Smooth muscle cell of the brain vasculature (primary cell): ENCODE results near the gene LRRFIP1.

Experiments
- DNase-seq: peaks from one replicate; pipeline ENCODE4 v3.0.0-alpha.2; 2012; ENCODE audit warnings: low read depth, low spot score

LRRFIP1 gene

GRCh38 chr2:237639052-237639835 lies 11.9 kb downstream of the LRRFIP1 start:
- no peak for DNase-seq

DNA sequence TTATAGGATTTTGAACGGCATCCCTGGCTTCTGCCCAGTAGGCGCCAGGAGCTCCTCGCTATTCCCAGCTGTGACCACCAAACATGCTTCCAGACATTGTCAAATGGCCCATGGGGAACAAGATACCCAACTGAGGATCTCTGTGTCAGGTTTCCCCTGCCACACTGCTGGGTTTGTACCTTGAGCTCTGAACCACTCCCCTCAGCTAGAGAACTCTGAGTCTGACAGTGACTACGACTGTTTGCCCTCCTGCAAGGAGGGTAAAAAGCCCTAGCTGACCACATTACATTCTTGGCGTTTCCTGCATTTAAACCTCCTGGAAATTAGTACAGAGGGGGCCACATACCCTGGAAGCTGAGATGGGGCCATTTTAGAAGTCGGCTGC lies 12.4 kb downstream of the LRRFIP1 start:
- DNase-seq = no peak

DNA sequence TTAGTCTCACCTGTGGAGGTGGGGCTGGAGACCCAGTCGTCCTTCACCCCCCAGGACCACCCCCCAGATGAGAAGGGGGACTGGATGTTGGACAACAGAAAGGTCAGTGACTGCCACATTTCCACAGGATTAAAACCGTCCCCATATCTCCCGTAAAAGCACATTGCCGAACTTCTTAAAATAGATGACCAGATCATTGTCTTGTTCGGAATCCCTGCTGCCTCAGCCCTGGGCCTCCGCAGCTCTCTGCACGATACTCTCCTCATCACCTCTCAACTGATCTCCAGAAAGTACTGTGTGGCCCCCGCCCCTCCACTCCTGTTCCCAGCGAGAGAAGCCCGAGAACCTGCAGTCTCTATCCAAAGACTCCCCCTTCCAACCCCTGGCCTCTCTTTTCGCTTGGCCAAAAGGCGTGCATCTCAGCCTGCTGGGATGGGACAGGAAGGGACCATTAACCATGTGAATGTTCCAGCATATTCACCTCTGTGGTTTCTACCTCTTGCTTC lies 13.2 kb downstream of the LRRFIP1 start:
- no peak for DNase-seq

- DNase-seq = no peak
Measured at GRCh38 chr2:237642038-237642734, 14.8 kb downstream of the LRRFIP1 start.

DNA sequence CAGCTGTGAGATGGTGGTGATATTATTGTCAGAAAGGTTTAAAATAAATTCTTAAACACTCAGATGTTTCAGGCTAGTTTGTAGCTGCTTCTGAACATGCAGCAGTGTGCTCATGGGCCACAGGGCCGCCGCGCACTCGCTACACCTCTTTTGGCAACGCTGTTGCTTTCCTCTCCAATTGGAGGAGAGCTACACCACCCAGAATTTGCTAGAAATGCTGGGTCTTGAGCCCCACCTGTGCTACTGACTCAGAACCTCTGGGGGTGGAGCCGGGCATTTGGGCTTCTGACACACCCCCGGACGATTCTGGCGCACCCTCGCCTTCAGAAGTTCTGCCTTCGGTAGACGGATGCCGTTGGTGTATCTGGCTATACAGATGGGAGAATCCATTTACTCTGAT lies 15.7 kb downstream of the LRRFIP1 start:
- no peak for DNase-seq

DNA sequence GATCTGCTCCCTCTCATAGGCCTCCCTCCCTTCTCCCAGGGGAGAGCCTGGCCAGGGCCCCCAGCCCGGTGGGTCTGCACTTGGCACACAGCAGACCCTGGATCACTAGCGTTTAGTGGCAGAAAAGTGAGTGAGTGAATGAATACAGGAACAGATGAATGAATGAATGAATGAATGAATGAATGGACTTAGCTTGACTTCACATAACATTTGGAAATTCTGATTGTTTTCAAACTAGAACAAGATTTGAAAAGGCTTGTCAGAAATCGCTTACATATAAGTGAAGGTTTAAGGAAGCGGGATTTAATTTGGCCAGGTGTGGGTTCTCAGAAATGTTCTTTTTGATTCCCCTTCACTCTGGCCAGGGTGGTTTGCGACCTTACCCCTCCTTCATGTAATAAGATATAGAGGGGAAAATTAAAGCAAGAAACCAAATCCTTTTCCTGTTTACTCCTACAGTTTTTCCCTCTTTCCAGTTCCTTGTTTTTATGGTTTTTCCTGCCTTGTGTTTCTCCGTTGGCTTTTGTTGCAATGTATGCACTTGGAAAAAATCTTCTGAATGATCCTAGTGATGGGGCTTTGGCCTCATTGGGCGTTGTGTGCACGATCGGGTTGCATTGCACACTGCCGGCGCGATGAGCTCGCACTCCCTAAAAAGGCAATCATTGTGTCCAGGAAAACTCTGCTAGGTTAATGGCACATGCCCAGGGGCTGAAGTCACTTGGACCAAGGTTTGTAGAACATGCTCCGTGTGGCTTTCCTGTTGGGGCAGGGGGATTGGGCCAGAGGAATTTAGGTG lies 16.4 kb downstream of the LRRFIP1 start:
- no peak for DNase-seq

DNA sequence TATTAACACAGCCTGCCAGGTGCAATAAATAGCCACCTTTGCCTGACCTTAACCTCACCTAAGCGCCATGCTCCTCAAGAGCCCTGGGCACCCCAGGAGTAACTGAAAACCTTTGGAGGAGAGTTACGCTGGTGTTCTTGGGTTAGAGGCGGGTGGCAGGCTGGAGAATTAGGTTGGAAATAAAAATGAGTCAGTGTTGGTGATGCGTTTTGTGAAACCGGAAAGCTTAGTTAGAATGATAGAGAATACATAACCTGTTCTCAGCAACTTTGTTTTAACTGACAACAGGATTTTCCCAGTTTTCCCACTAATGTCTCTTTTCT lies 17.0 kb downstream of the LRRFIP1 start:
- no peak for DNase-seq

GRCh38 chr2:237645261-237645660 lies 17.9 kb downstream of the LRRFIP1 start:
- DNase-seq = no peak

DNA sequence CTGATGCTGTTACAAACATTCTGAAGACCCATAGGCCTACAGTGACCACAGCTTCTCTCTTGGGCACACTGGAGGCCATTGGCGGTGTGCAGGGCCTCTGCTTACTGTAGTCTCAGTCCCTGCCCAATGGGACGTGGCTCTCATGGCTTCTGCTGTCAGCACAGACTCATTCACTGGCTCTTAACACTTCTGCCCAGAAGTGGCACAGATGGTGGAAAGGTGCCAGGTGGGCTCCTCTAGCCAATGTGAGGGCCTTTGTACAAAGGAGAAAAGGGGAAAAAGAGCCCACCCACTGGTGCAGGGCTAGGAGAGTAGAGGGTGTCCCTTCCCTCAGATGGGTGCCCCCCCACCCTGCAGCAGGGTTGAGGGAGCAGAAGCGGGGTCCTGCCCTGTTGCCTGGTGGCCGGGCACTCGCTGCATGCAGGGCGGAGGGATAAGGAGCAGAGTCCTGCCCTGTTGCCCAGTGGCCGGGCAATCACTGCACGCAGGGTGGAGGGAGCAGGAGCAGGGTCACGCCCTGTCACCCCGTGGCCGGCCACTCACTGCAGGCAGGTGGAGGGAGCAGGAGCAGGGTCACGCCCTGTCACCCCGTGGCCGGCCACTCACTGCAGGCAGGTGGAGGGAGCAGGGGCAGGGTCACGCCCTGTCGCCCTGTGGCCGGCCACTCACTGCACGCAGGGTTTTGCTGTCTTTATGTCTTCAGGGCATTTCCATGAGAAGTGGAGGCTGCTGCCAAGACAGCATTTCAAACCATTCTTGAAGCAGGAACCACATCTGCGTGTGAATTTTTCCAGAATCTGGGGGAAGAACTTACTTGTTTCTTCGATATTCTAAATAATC lies 20.0 kb downstream of the LRRFIP1 start:
- DNase-seq = no peak

GRCh38 chr2:237648016-237648381 lies 20.6 kb downstream of the LRRFIP1 start:
- no peak for DNase-seq

DNA sequence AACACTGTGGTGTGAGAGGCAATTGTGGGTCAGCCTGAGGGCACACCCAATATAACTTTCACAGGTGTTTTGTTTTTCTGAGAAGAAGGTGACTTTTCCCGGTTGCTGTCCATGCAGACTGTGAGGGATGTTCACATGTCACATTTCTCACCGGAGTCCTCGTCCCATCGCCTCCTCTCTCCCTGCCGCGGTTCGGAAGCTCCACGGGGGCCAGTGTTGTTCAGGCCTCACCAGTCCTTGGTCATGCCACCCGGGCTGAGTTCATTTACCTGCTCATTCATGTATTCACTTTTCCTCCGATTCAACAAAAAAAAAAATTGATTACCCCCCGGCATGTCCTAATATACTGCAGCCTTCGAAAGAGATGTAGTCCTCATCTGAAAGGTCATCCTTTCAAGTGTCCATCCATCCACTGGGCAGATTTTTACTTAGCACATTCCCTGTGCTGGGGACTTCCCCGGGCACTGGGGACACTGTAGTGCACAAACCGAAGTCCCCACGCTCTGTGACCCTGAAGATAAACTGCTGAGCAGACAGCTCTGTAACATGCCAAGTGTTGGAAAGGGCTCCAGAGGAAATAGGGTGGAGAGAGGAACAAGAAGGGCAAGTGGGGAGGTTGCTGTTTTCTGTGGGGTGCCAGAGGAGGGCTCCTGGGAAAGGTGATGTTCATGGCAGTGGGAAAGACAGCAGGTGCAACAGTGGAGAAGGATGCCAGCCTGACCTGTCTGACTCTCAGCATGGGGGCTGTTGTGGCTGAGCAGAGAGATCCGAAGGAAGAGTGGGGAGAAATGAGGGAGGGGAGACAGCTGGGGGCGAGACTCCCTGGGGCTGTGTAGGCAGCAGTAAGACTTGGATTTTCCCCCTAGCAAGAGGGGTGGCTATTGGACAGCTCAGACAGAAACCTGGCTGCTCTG lies 22.4 kb downstream of the LRRFIP1 start:
- DNase-seq = no peak

DNA sequence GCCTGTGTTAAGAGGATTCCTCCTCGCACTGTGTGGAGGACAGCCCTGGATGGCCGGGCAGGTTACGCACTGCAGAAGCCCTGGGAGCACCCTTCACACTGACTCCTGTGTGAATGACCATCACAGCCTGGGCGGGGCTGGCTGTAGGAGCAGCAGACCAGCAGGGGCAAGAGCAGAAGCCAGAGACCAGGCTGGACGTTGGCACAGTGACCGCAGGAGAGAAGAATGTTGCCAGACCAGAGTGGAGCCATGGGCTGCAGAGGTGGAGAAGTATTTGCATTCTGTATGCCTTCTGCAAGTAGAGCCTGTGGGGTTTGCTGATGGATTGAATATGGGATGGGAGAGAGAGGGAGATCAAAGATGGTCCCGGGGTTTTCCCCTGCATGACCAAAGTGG lies 23.1 kb downstream of the LRRFIP1 start:
- DNase-seq = no peak

DNA sequence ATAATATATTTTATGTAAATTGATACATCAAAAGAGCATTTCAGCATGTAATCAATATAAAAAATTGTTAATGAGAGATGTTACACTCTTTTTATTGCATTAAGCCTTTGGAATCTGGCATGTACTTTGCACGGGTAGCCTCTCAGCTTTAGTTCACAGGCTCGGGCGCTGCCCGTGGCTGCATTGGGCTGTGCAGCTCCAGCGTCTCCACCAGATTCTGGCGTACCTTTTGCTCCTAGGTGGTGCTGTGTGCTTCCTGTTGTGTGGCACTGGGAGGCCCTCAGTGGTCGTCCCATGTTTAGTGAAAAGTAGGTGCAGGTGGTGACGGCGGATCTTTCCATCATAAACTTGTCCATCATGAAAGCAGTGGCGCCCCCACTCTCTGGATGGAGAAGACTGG lies 24.4 kb downstream of the LRRFIP1 start:
- no peak for DNase-seq

- DNase-seq = no peak
Measured at GRCh38 chr2:237652181-237652580, 24.8 kb downstream of the LRRFIP1 start.

GRCh38 chr2:237652854-237653253 lies 25.5 kb downstream of the LRRFIP1 start:
- no peak for DNase-seq

DNA sequence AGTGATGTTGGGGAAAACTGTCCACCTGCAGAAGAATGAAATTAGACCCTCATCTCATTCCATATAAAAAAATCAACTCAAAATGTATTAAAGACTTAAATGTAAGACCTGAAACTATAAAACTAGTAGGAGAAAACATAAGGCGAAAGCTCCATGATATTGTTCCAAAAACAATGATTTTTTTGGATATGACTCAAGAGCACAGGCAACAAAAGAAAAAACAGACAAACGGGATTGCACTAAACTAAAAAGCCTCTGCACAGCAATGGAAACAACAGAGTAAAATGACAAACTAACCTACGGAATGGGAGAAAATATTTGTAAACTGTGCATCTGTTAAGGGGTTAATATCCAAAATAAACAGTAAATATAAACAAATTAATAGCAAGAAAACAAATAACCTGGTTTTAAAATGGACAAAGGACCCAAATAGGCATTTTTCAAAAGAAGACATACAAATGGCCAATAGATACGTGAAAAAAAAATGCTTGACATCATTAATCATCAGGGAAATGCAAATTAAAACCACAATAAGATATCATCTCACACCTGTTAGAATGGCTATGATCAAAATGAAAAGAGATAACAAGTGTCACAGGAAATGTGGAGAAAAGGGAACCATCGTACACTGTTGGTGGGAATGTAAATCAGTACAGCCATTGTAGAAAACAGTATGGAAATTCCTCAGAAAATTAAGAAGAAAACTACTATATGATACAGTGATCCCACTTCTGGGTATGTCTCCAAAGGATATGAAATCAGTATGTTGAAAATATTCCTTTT lies 26.6 kb downstream of the LRRFIP1 start:
- DNase-seq = no peak

GRCh38 chr2:237657063-237657462 lies 29.7 kb downstream of the LRRFIP1 start:
- DNase-seq = no peak

GRCh38 chr2:237660381-237660900 lies 33.1 kb downstream of the LRRFIP1 start:
- no peak for DNase-seq

GRCh38 chr2:237661270-237661669 lies 33.9 kb downstream of the LRRFIP1 start:
- DNase-seq = no peak
